HCT116 (cell line): ENCODE results near the gene LTO1. TPM values are rescaled to one million over a fixed set of nuclear protein-coding genes. Genes with fewer than 3 reads are reported as not detected.

Experiments used
- ATAC-seq: fragments of 200-7000 bp; cut with Tn5 transposase; 2 replicates; pipeline ENCODE4 v1.9.1; 2020; ENCODE audit warnings: mild to moderate bottlenecking, moderate library complexity
- BruUV-seq: library from RNA; stranded (reverse); fragments of 400-500 nt; replicated peaks from 2 replicates; lab custom pipeline; 2021; lab: Mats Ljungman, UMichigan
- CTCF ChIA-PET: fragments of 300-600 bp; sonication (Branson Sonifier 250); formaldehyde crosslinking; loops from one replicate; lab custom pipeline; 2021; ENCODE audit warnings: antibody characterized with exemption; lab: Charles Lee
- POLR2A ChIA-PET: fragments of 300-600, 350-600 bp; sonication (Branson Sonifier 250); formaldehyde crosslinking; loops from one replicate; lab custom pipeline; 2021; ENCODE audit warnings: antibody characterized with exemption; lab: Charles Lee
- RAD21 ChIA-PET, 2 experiments: fragments of 300-600 bp; sonication (Branson Sonifier 250); formaldehyde crosslinking; loops; one replicate each; lab custom pipeline; 2023; ENCODE audit warnings: low total read pairs in 2 of 2; ENCODE audit not compliant: uncharacterized antibody in 2 of 2, unreplicated experiment in 2 of 2, low non-redundant PET in 1 of 2; lab: Charles Lee
- DNase-seq: peaks from one replicate; pipeline ENCODE4 v3.0.0-alpha.2; 2010; ENCODE audit warnings: low read depth, low spot score
- H2AFZ ChIP-seq: fragments of 200-600 bp; shearing (Covaris generic), sonication (generic); 2 replicates; pipeline ENCODE4 v1.6.1; 2017; ENCODE audit warnings: low read depth, mixed run types, mixed read lengths, antibody characterized with exemption, low read length; ENCODE audit not compliant: poor library complexity, severe bottlenecking
- H3K27ac ChIP-seq: 2 replicates; pipeline ENCODE4 v1.5.1; 2012; ENCODE audit warnings: low read depth, low read length
- H3K27me3 ChIP-seq: fragments of 200-600 bp; sonication (generic); 2 replicates; pipeline ENCODE4 v1.6.1; 2016; ENCODE audit warnings: mixed run types, low read length, mixed read lengths; ENCODE audit not compliant: insufficient read depth
- H3K36me3 ChIP-seq, 2 experiments: fragments of 200-500 bp in 1 of 2; fragments of 200-600 bp in 1 of 2; sonication (Bioruptor generic) in 1 of 2; sonication (generic) in 1 of 2; 2 replicates each; pipeline versions ENCODE4 v1.5.1 to v1.6.1; 2014 to 2016; ENCODE audit warnings: low read length in 2 of 2, inconsistent platforms in 1 of 2, mixed read lengths in 1 of 2, mixed run types in 1 of 2; ENCODE audit not compliant: insufficient read depth in 2 of 2, control insufficient read depth in 1 of 2
- H3K4me1 ChIP-seq, 2 experiments: fragments of 200-600 bp in 1 of 2; sonication (generic) in 1 of 2; 2 replicates each; pipeline versions ENCODE4 v1.5.1 to v1.6.1; 2012 to 2017; ENCODE audit warnings: low read length in 2 of 2, inconsistent platforms in 1 of 2, mild to moderate bottlenecking in 1 of 2, mixed read lengths in 1 of 2, mixed run types in 1 of 2, moderate library complexity in 1 of 2; ENCODE audit not compliant: insufficient read depth in 2 of 2, control insufficient read depth in 1 of 2
- H3K4me2 ChIP-seq: fragments of 200-600 bp; sonication (generic); 2 replicates; pipeline ENCODE4 v1.6.1; 2017; ENCODE audit warnings: mixed run types, low read length, mixed read lengths
- H3K4me3 ChIP-seq, 2 experiments: fragments of 200-600 bp in 1 of 2; sonication (generic) in 1 of 2; replicated peaks in 1 of 2; 2 replicates each; pipeline ENCODE4 v1.5.1; 2011 to 2016; ENCODE audit warnings: low read length in 2 of 2, control low read depth in 1 of 2, low read depth in 1 of 2, mild to moderate bottlenecking in 1 of 2, mixed read lengths in 1 of 2, mixed run types in 1 of 2
- H3K79me2 ChIP-seq: fragments of 200-600 bp; sonication (generic); 2 replicates; pipeline ENCODE4 v1.6.1; 2017; ENCODE audit warnings: mild to moderate bottlenecking, mixed run types, low read length, moderate library complexity, mixed read lengths; ENCODE audit not compliant: insufficient read depth
- H3K9ac ChIP-seq: fragments of 200-600 bp; sonication (generic); 2 replicates; pipeline ENCODE4 v1.6.1; 2016; ENCODE audit warnings: low read length, mixed read lengths
- H3K9me2 ChIP-seq: fragments of 200-600 bp; sonication (generic), shearing (Covaris generic); 2 replicates; pipeline ENCODE4 v1.6.1; 2017; ENCODE audit warnings: mixed run types, mild to moderate bottlenecking, moderate library complexity; ENCODE audit not compliant: insufficient read depth
- H3K9me3 ChIP-seq, 2 experiments: fragments of 200-500 bp in 1 of 2; fragments of 200-600 bp in 1 of 2; sonication (Bioruptor generic) in 1 of 2; sonication (generic) in 1 of 2; 2 replicates each; pipeline ENCODE4 v1.6.1; 2014 to 2017; ENCODE audit warnings: low read length in 2 of 2, mixed read lengths in 2 of 2, inconsistent platforms in 1 of 2, low read depth in 1 of 2, mild to moderate bottlenecking in 1 of 2, mixed run types in 1 of 2, moderate library complexity in 1 of 2; ENCODE audit not compliant: control insufficient read depth in 1 of 2, insufficient read depth in 1 of 2
- H4K20me1 ChIP-seq: fragments of 200-600 bp; sonication (generic), shearing (Covaris generic); 2 replicates; pipeline ENCODE4 v1.6.1; 2017; ENCODE audit warnings: mixed run types, mild to moderate bottlenecking, moderate library complexity; ENCODE audit not compliant: insufficient read depth
- ATF3 ChIP-seq: IDR thresholded peaks from 2 replicates; pipeline ENCODE4 v1.6.1; 2012
- CBX3 ChIP-seq: IDR thresholded peaks from 2 replicates; pipeline ENCODE4 v1.6.1; 2012; ENCODE audit warnings: low read depth
- CEBPB ChIP-seq: IDR thresholded peaks from 2 replicates; pipeline ENCODE4 v1.6.1; 2012; ENCODE audit warnings: low read depth
- CTCF ChIP-seq, 3 experiments: fragments of 200-600 bp in 1 of 3; sonication (generic) in 1 of 3; IDR thresholded peaks in 2 of 3; conservative IDR thresholded peaks in 1 of 3; 2 replicates each; pipeline ENCODE4 v1.5.1; 2012 to 2017; ENCODE audit warnings: low read depth in 2 of 3, low read length in 2 of 3, antibody characterized with exemption in 1 of 3, borderline replicate concordance in 1 of 3, control low read depth in 1 of 3, mild to moderate bottlenecking in 1 of 3, mixed read lengths in 1 of 3, mixed run types in 1 of 3, moderate library complexity in 1 of 3; ENCODE audit not compliant: insufficient read depth in 1 of 3
- ELF1 ChIP-seq: IDR thresholded peaks from 2 replicates; pipeline ENCODE4 v1.6.1; 2012; ENCODE audit warnings: low read depth, borderline replicate concordance
- EZH2 ChIP-seq: fragments of 200-600 bp; sonication (generic); IDR thresholded peaks from 2 replicates; pipeline ENCODE4 v1.6.1; 2017; ENCODE audit warnings: antibody characterized with exemption, mixed run types
- EZH2phosphoT487 ChIP-seq: fragments of 200-600 bp; IDR thresholded peaks from 2 replicates; pipeline ENCODE4 v1.6.1; 2018; ENCODE audit warnings: antibody characterized with exemption, borderline replicate concordance
- FOSL1 ChIP-seq: IDR thresholded peaks from 2 replicates; pipeline ENCODE4 v1.6.1; 2012; ENCODE audit warnings: low read depth
- MAX ChIP-seq: IDR thresholded peaks from 2 replicates; pipeline ENCODE4 v1.6.1; 2012
- POLR2AphosphoS5 ChIP-seq: IDR thresholded peaks from 2 replicates; pipeline ENCODE4 v1.6.1; 2011; ENCODE audit warnings: mild to moderate bottlenecking, low read depth, low read length, moderate library complexity
- RAD21 ChIP-seq: IDR thresholded peaks from 2 replicates; pipeline ENCODE4 v1.6.1; 2012; ENCODE audit warnings: low read depth, mild to moderate bottlenecking
- SIN3A ChIP-seq: IDR thresholded peaks from 2 replicates; pipeline ENCODE4 v1.6.1; 2012; ENCODE audit warnings: low read depth
- SP1 ChIP-seq: IDR thresholded peaks from 2 replicates; pipeline ENCODE4 v1.6.1; 2012; ENCODE audit warnings: low read depth
- SRF ChIP-seq: IDR thresholded peaks from 2 replicates; pipeline ENCODE4 v1.6.1; 2012; ENCODE audit warnings: low read depth
- TCF7L2 ChIP-seq: IDR thresholded peaks from 2 replicates; pipeline ENCODE4 v1.7.0; 2011; ENCODE audit warnings: borderline replicate concordance, inconsistent platforms; ENCODE audit not compliant: insufficient read depth, insufficient read length; ENCODE audit errors: extremely low read depth
- ZBTB33 ChIP-seq: IDR thresholded peaks from 2 replicates; pipeline ENCODE4 v1.6.1; 2011; ENCODE audit warnings: mild to moderate bottlenecking, low read length, moderate library complexity; ENCODE audit not compliant: insufficient replicate concordance; ENCODE audit errors: extremely low read depth
- ZFX ChIP-seq: fragments of 450-650 bp; IDR thresholded peaks from 2 replicates; pipeline ENCODE4 v1.6.1; 2017
- ZNF274 ChIP-seq: fragments of 200-500 bp; sonication (Bioruptor generic); IDR thresholded peaks from 2 replicates; pipeline ENCODE4 v1.6.1; 2014; ENCODE audit warnings: mild to moderate bottlenecking, low read depth, low read length, inconsistent platforms
- intact Hi-C: fragments of 100-400 bp; cut with micrococcal nuclease; formaldehyde crosslinking; loops from 2 replicates; pipeline ENCODE4 v1.10.0; 2022
- total RNA-seq: library from RNA; stranded (reverse); gene quantifications from one replicate; pipeline ENCODE4 v1.2.1, GENCODE V29; 2021; ENCODE audit not compliant: unreplicated experiment

LTO1 gene
- total RNA-seq, 1 experiment from 2014 or later: 21.3 TPM

GRCh38 chr11:69666752-69667536 is 8.2 kb downstream of the LTO1 start:
- no peaks in the 10 kb centered on the region for H3K9me2 ChIP-seq
- no peak overlapping the region for H3K9ac ChIP-seq
- ChIA-PET CTCF (interaction anchor here (1.4 to 1.7 kb wide), 2 partner anchors 536 to 565 kb away, joined by 3 to 4 read pairs; no protein-coding TSS in a partner anchor), POLR2A (no interaction called here), RAD21 (no interaction called here)
- H3K27me3 ChIP-seq: no peaks in the 10 kb centered on the region
- intact Hi-C loops: no loop called here
- H4K20me1 ChIP-seq: no peaks in the 10 kb centered on the region
- H3K9me3 ChIP-seq: no peaks in the 10 kb centered on the region
- no TSS peak for BruUV-seq
- H3K4me2 ChIP-seq: no peak overlapping the region
- no peak overlapping the region for H3K4me3 ChIP-seq
- TF ChIP-seq POLR2AphosphoS5: no peak
- TF ChIP-seq ZBTB33: no peak
- no peak for TF ChIP-seq EZH2
- TF ChIP-seq CEBPB: no peak
- no peak for TF ChIP-seq SP1
- no peak for TF ChIP-seq CTCF (IDR thresholded peaks at IDR 0.05 in 2 of 3, conservative IDR thresholded peaks at IDR 0.05 in 1 of 3; ENCODE audit: borderline replicate concordance in 1 of 3, insufficient read depth in 1 of 3, low read depth in 2 of 3, low read length in 2 of 3)
- TF ChIP-seq CBX3: no peak
- TF ChIP-seq FOSL1: no peak
- no peak for TF ChIP-seq ATF3
- no peak for TF ChIP-seq SRF
- no peak for TF ChIP-seq MAX
- TF ChIP-seq ZFX: no peak
- no peak for TF ChIP-seq ZNF274
- TF ChIP-seq TCF7L2: no peak
- no peak for TF ChIP-seq EZH2phosphoT487
- TF ChIP-seq RAD21: no peak
- TF ChIP-seq SIN3A: no peak
- TF ChIP-seq ELF1: no peak
- no peak for ATAC-seq
- H3K79me2 ChIP-seq: no peaks in the 10 kb centered on the region; the same call in 1 of the 2 replicates
- no peak for DNase-seq
- H3K4me1 ChIP-seq: peaks cover 0 to 10% of the 10 kb centered on the region in 2 experiments; a peak in 2 of 4 replicates
- H2AFZ ChIP-seq: no peak overlapping the region
- no peak overlapping the region for H3K27ac ChIP-seq
- peaks cover 4 to 12% of the 10 kb centered on the region in 2 experiments; a peak in 3 of 4 replicates for H3K36me3 ChIP-seq
